Measurements from ENCODE around the gene ARHGAP10.

The ARHGAP10 gene

GRCh38 chr4:148025981-148026380, 294.1 kb downstream of the ARHGAP10 start:
- no peak overlapping the region for H3K4me3 ChIP-seq (ENCODE audit: low read depth, low read length)
- no peak for TF ChIP-seq CTCF (IDR thresholded peaks at IDR 0.05; ENCODE audit: insufficient read depth, low read depth, low read length, missing control alignments)
- DNase-seq (ENCODE audit: low read depth), result no peak

GRCh38 chr4:148027201-148027600, 295.3 kb downstream of the ARHGAP10 start:
- H3K4me3 ChIP-seq (ENCODE audit: low read depth, low read length), result no peak overlapping the region
- no peak for TF ChIP-seq CTCF (IDR thresholded peaks at IDR 0.05; ENCODE audit: insufficient read depth, low read depth, low read length, missing control alignments)
- DNase-seq (ENCODE audit: low read depth), result no peak

GRCh38 chr4:148029781-148030180, 297.9 kb downstream of the ARHGAP10 start:
- TF ChIP-seq CTCF (IDR thresholded peaks at IDR 0.05; ENCODE audit: insufficient read depth, low read depth, low read length, missing control alignments), result no peak
- no peak for DNase-seq (ENCODE audit: low read depth)
- no peak overlapping the region for H3K4me3 ChIP-seq (ENCODE audit: low read depth, low read length)

- no peak for DNase-seq (ENCODE audit: low read depth)
- TF ChIP-seq CTCF (IDR thresholded peaks at IDR 0.05; ENCODE audit: insufficient read depth, low read depth, low read length, missing control alignments), result no peak
- H3K4me3 ChIP-seq (ENCODE audit: low read depth, low read length), result no peak overlapping the region
These were observed 298.4 kb downstream of the ARHGAP10 start for GRCh38 chr4:148030193-148030873.

GRCh38 chr4:148034813-148035212, 302.9 kb downstream of the ARHGAP10 start:
- DNase-seq (ENCODE audit: low read depth), result no peak
- no peak for TF ChIP-seq CTCF (IDR thresholded peaks at IDR 0.05; ENCODE audit: insufficient read depth, low read depth, low read length, missing control alignments)
- H3K4me3 ChIP-seq (ENCODE audit: low read depth, low read length), result no peak overlapping the region

GRCh38 chr4:148041606-148042329, 309.9 kb downstream of the ARHGAP10 start:
- H3K4me3 ChIP-seq (ENCODE audit: low read depth, low read length), result no peak overlapping the region
- DNase-seq (ENCODE audit: low read depth), result no peak
- no peak for TF ChIP-seq CTCF (IDR thresholded peaks at IDR 0.05; ENCODE audit: insufficient read depth, low read depth, low read length, missing control alignments)

Data from GM12865 (cell line).